ENCODE measurements around the gene EPB41L4B. TPM values are rescaled to one million over a fixed set of nuclear protein-coding genes. Genes with fewer than 3 reads are reported as not detected.

EPB41L4B gene
- total RNA-seq, 1 experiment from 2014 or later = 8.1 TPM

- Histone ChIP-seq H3K9ac (ENCODE audit: low read length) (no peak overlapping the region), H4K20me1 (ENCODE audit: insufficient read depth) (no peaks in the 10 kb centered on the region), H3K36me3 (ENCODE audit: control insufficient read depth in 1 of 2, insufficient read depth in 2 of 2, low read length in 2 of 2) (no peaks in the 10 kb centered on the region), H3K9me2 (ENCODE audit: insufficient read depth) (no peaks in the 10 kb centered on the region), H3K4me2 (ENCODE audit: low read length) (no peak overlapping the region), H3K4me3 (replicated peaks in 1 of 2; ENCODE audit: low read depth in 1 of 2, low read length in 2 of 2) (no peak overlapping the region), H2AFZ (ENCODE audit: low read depth, low read length, poor library complexity, severe bottlenecking) (no peak overlapping the region), H3K9me3 (ENCODE audit: control insufficient read depth in 1 of 2, insufficient read depth in 1 of 2, low read depth in 1 of 2, low read length in 2 of 2) (no peaks in the 10 kb centered on the region), H3K4me1 (ENCODE audit: control insufficient read depth in 1 of 2, insufficient read depth in 2 of 2, low read length in 2 of 2) (peaks cover under 1 to 10% of the 10 kb centered on the region in 2 experiments; a peak in 3 of 4 replicates), H3K79me2 (ENCODE audit: insufficient read depth, low read length) (no peaks in the 10 kb centered on the region), H3K27ac (ENCODE audit: low read depth, low read length) (no peak overlapping the region), H3K27me3 (ENCODE audit: insufficient read depth, low read length) (no peaks in the 10 kb centered on the region)
- no peak for DNase-seq (ENCODE audit: low read depth, low spot score)
- TF ChIP-seq ZFX (IDR thresholded peaks at IDR 0.05) (no peak), SP1 (IDR thresholded peaks at IDR 0.05; ENCODE audit: low read depth) (no peak), SIN3A (IDR thresholded peaks at IDR 0.05; ENCODE audit: low read depth) (no peak), ZNF274 (IDR thresholded peaks at IDR 0.05; ENCODE audit: low read depth, low read length) (no peak), REST (IDR thresholded peaks at IDR 0.05; ENCODE audit: low read depth) (no peak), POLR2A (IDR thresholded peaks at IDR 0.05; ENCODE audit: borderline replicate concordance, extremely low read depth, insufficient read depth, insufficient read length) (no peak), CBX3 (IDR thresholded peaks at IDR 0.05; ENCODE audit: low read depth) (no peak), EZH2phosphoT487 (IDR thresholded peaks at IDR 0.05; ENCODE audit: borderline replicate concordance) (no peak), MAX (IDR thresholded peaks at IDR 0.05) (no peak), EZH2 (IDR thresholded peaks at IDR 0.05) (no peak), RAD21 (IDR thresholded peaks at IDR 0.05; ENCODE audit: low read depth) (no peak), CTCF (IDR thresholded peaks at IDR 0.05 in 2 of 3, conservative IDR thresholded peaks at IDR 0.05 in 1 of 3; ENCODE audit: borderline replicate concordance in 1 of 3, insufficient read depth in 1 of 3, low read depth in 2 of 3, low read length in 2 of 3) (no peak), POLR2AphosphoS5 (IDR thresholded peaks at IDR 0.05; ENCODE audit: low read depth, low read length) (no peak)
- no peak for ATAC-seq
- POLR2A ChIA-PET = no interaction called here
- RAD21 ChIA-PET (ENCODE audit: low non-redundant PET in 1 of 2, low total read pairs in 2 of 2, uncharacterized antibody in 2 of 2, unreplicated experiment in 2 of 2) = no interaction called here
- intact Hi-C loops (cut with micrococcal nuclease) = no loop called here
- BruUV-seq (replicated peaks) = no TSS peak
- CTCF ChIA-PET = no interaction called here
Observed at GRCh38 chr9:109246533-109246932, 74.3 kb downstream of the EPB41L4B start.
